T-helper 9 cell (primary cell): ENCODE data around the gene TRERF1.
"Not testable (repeated sequence)": the region's sequence is repeated elsewhere in the genome, so short reads cannot be mapped to it uniquely, and the experiment has no call there.

Source experiments
- DNase-seq: peaks from one replicate; pipeline ENCODE4 v3.0.0-alpha.2; 2020

Gene TRERF1

DNA sequence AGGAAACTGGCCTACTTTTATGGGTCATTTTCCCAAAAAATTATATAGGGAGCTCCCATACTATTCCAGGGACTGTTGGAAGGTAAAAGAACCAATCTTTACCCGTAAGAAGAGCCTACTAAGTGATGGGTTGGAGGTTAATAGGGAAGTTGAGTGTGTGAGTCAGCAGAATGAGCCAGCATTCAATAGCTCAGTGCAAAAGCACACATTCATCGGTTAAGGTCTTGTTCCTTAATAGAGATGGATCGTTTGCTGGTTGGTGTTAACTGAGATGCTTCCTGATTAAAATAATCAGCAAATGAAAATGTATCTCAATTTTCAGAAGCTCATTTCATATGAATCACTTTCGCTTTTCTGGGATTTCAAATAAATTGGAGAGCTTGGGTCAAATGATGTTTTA lies 118.8 kb downstream of the TRERF1 start:
- DNase-seq = no peak

DNA sequence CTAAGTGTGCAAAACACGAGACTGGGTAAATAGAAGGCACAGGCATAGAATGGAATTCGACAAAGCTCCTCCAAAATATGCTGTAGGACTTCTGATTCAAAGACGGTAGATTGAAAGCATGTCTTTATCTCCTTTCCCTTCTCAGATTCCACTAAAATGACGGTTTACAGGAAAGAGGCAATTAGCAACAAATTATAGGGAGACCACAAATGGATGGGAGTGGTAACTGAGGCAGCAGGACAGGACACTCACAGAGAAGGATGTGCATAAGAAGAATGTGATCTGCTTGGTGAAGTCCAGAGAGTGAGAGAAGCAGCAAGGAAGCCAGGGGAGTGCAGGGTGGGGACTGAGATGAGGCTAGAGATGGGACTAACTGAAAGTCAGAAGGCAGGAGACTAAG lies 120.7 kb downstream of the TRERF1 start:
- DNase-seq = no peak

DNA sequence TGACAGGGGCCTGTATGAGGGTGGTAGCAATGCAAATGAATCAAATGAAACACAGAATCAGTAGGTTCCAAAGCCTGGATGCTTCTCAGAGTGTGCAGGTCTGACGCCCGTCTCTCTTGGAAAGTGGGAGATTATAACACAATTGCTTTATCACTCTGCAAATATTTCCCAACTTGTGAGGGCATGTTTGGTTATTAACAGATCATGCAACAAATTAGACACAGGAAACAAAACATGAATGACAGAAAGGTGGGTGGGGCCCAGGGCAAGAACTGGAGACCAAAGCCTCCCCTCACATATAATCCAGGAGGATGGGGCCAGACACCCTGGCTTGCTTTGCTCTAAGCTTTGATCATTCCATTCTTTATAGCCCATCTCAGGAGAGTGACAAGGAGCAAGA lies 125.5 kb downstream of the TRERF1 start:
- DNase-seq = no peak

DNA sequence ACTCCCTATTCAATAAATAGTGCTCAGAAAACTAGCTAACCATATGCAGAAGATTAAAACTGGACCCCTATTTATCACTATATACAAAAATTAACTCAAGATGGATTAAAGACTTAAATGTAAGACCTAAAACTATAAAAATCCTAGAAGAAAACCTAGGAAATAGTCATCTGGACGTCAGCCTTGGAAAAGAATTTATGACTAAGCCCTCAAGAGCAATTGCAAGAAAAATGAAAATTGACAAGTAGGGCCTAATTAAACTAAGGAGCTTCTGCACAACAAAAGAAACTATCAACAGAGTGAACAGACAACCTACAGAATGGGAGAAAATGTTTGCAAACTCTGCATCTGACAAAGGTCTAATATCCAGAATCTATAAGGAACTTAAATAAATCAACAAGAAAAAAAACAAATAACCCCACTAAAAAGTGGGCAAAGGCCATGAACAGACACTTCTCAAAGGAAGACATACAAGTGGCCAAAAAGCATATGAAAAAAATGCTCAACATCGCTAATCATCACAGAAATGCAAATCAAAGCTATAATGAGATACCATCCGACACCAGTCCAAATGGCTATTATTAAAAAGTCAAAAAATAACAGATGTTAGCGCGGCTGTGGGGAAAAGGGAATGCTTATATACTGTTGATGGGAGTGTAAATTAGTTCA lies 126.9 kb downstream of the TRERF1 start:
- not testable (repeated sequence) for DNase-seq

DNA sequence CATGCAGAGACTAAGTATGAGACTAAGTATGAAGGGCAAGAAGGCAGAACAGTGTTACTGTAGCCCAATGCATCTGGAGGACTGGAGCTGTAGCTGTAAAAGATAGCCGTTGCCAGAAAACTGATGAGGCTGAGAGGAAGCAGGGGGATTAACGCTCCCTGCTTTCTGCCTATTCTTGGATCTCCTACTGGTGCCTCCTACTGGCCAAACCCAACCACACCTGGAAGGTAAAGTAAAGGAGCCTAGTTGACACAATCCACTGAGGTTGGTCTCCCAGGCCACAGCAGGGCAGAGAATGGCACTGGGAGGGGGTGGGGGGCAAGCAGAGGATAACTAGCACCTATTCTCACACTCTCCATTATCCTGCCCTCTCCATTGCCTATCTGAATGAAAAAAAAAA lies 129.1 kb downstream of the TRERF1 start:
- DNase-seq = no peak

DNA sequence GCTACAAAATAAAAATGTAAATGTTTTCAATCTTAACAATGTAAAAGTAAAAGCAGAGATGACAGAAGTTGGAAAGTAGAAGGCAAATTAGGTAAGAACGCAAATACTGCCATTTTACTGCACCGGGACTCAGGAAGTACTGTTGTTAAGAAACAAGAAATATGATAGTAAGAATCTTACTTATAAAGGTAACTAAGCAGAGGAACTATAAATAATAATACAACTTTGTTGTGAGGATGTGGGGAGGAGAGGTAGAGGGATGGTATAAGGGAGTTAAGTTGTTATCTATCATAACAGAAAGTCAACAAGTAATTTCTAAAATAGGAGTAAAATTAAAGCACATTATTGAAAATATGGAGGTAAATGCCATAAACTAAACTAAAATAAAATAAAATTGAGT lies 129.8 kb downstream of the TRERF1 start:
- no peak for DNase-seq

DNA sequence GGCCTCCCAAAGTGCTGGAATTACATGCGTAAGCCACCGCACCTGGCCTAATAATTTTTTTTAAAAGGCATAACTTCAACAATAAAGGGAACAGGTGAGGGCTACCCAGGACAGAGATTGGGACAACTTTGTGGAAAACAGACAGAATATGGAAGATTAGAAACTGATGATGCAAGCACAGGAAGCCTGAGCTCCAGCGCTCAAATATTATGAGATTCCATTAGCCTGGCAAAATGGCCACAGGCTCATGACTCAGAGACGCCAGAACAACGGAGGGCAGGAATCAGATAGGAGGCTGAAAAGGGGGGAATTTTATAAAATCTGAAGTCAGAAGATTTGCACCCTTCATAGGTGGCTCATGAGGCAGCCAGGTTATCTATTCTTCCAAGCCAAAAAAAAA lies 131.0 kb downstream of the TRERF1 start:
- no peak for DNase-seq

DNA sequence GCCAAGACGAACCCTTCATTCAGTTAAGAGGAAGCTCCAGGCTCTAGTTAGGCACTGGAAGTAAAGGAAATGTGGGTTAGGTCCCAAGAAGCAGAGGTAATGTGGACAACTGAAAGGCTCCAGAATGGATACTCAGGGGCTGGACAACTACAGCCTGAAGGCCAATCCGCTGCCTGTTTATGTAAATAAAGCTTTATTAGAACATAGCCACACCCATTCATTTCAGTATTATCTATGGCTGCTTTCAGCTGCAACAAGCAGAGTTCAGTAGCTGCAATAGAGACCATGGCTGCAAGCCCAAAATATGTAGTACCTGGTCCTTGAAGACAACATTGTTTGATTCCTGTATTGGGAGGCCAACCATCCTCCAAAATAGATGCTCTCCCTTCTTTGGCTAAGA lies 133.2 kb downstream of the TRERF1 start:
- no peak for DNase-seq

DNA sequence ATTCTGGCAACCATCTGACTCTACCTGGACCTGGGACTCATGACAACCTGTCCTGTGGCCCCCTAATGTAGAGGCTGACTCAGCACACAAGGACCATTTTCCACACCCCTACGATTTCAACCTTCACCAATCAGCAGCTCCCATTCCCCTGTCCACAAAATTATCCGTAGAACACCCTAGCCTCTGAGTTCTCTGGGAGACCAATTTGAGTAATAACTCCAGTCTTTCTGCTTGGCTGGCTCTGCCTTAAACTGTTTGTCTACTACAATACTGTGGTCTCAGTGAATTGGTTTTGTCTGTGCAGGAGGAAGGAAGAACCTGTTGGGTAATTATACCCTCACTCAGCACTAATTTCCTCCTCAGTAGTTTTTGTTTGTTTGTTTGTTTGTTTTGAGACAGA lies 134.7 kb downstream of the TRERF1 start:
- DNase-seq = no peak

DNA sequence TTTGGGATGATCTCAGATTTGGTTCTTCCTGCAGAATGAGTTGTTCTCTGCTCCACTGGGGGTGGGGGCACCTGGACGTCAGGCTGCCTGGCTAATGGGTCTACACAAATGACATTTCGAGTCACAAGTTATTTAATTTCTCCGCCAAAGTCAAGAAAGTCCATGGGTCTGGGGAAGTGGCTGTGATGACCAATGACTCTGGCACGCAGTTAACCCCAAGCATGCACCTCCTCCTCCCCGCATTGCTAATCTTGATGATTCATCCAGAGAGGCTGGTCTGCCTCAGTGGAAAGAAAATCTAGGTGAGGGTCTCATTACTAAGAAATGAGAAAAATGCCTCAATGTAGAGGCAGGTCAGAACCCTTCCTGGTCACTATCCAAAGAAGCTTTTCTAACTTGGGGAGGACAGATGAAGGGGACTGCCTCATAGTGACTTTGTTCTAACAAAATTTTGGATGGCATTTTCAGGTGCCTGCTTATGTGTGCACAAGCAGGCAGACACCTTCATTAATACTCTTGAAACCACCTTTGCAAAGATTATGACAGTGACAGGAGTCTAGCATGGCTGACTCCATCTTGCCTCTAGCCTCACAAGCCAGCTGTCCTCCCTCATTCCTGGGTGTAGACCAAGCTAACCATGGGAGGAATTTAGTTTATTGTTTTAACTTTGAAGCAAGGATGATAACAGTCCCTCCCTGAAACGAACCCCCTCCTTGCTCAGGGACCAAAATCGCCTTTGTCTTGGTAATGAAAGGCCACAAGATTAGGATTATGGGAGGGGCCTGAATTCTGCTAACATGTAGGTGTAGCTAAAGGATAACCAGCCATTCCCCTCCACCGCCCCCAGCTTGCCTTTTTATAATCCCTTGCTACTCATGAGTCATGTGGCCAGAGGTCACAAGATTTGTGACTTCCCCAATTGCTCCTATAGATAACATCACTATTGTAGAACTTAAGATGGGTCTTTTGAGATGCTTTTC lies 135.4 kb downstream of the TRERF1 start:
- DNase-seq = no peak

DNA sequence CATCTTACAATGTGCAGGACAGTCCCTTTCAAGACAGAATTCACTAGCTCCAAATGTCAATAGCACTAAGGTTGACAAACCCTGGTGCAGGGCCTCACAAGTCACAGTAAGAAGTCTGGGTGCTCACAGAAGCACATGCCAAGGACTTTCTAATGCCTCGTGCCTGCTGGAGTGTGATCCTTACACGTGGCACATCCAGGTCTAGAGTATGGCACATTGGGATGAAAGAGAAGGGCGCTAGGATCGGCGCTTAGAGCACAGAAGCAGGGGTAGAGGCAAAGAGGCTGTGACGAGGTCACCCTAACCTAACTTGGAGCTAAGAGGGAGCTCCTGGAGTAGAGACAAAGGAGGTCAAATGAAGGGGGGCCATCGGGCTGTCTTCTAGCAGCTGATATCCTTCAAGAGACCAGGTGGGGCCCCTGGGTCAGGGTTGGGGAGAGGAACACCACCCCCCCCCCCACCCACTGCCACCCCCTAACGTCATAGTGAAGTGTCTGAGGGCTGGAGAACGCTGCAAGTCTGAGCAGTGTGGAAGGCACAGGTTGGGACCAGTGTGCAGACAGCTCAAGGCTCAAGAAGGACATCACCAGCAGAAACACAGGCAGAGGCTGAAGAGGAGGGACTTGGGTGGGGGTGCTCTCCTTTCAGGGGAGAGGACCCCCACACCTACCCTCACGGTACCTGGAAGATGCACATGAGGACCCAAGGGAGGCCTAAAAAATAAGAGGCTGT lies 136.3 kb downstream of the TRERF1 start:
- no peak for DNase-seq

DNA sequence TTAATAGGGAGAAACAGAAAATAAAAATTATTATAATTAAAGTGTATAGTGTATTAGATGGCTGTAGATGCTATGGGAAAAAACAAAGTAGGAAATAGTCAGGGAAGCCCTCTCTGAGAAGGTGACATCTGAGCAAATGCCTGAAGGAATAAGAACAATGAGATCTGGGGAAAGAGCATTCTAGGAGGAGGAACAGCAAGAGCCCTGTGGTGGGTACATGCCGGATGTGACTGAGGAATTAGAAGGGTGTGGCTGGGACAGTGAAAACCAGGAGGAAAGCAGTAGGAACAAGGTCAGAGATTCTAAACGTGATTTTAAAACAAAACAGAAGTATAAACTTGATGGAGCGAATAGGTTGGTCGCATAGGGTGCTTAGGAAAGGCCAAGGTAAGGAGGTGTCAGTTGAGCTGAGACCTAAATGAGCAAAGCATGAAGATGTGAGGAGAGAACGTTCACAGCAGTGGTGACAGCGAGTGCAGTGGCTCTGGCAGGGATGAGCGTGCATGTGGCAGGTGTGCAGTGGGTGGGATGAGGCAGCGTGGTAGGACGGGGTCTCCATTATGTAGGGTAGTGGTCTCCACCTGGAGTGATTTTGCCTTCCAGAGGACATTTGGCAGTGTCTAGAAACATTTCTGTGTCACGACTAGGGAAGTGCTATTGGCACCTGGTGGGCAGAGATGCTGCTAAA lies 137.0 kb downstream of the TRERF1 start:
- no peak for DNase-seq

DNA sequence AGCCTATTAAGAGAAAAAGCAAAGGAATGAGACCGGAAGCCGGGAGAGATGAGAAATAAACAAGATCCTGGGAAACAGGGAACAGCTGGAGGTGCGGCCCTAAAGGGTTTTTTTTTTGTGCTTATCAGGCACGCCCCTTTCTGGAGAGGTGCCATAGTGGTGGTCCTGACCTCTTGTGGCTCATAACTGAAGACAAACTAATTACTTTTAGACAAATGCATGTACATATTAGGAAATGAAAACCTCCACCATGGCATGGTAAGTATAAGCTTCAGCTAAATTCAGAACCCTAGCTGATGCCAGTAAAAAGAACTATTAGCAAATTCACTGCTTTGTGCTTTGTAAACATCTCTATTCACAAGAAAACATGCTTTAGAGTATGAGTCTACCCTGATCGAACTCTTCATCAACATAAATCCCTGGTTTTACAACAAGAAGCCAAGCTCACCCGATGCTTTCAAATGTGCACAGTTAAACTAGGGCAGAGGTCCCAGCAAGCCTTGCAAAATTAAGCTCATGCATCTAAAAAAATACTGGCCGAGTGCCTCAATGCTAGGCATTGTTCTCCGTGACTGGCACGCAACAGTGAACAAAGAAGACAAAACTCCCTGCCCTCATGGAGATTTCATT lies 137.7 kb downstream of the TRERF1 start:
- no peak for DNase-seq

DNA sequence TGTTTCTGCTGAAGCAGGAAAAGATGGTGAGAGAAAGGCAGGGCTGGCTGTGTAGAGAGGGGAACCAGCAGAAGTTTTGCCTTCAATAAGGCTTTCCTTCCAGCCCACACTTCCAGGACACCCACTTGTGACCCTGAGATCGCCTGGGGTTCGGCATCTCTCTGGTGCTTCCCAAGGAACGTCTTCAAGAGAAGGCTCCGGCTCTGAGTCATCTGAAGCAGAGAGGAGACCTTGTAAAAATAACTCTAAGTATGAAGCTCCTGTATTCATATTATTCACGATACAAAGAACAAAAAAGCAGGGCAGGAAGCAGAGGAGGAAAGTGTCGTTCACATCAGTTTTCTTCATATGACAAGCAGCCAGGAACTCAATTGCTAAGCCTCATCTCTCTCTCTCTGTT lies 138.7 kb downstream of the TRERF1 start:
- DNase-seq = no peak

DNA sequence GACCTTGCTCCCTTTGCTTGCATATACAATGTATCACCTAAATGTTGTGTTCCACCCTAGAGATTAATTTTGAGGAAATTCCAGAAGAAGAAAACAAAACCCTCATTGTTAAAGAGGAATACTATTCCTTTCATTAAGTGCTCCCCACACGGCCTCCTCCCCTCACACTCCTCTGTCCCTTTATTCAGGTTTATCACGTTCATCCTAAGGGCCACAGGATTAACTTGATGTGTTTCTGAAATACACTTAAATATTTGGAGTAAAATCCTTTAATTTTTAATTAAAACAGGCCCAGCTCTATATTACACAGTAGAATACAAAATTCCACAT lies 144.6 kb downstream of the TRERF1 start:
- no peak for DNase-seq

DNA sequence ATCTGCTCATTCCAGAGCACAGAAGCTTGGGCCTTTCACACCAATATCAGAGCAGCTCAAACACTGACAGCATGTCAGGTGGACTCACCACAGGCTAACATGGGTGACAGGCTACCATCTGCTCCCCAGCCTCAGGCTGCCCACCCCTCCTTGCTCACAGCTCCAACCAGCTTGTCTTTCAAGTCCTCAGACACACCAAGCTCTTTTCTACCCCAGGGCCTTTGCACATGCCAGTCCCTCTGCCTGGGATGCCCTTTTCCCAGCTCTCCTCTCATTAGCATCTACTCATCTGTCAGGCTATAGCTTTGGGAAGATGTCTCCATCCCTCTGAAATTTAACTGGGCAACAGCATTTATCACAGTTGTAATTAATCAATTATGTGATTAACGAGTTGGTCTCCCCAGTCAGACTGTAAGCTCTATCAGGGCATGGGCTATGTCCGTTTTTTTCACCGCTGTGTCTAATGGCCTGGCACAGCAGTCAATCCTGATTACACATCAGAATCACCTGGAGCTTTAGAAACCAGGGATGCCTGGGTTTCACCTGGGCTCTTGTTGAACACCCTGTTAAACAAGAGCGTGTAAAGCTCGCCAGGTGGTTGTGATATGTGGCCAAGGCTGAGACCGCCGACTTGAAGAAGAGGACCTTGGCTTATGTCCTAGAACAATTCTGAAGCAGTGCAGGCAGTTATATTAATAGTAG lies 145.1 kb downstream of the TRERF1 start:
- no peak for DNase-seq

DNA sequence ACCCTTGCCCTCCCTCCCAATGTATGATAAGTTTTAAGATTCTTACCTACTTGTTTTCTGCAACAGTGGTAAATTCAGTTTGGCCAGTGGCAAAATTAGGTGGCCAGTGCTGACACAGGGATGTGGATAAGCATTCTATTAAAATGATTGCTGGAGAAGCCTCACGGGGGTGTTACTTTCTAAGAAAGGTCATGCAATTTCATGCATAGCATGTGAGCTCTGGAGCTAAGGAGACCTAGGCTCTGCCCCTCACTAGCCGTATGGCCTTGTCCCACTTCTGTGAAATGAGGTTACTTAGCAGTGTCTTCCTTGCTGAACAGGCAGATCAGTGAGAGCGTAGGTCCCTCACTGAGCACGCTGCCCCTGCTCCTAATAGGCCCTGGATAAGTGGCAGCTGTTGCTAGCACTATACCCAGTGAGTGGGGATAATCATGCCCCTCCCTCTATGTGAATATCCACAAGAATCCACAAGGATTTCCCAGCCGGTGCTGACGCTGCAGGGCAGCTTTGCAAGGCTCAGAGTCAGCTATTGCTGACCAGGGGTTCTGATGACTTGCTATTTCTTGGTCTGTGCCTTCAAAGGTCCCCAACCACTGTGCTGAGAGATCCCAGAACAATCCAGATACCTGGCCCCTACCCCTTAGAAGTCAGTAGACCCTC lies 147.5 kb downstream of the TRERF1 start:
- no peak for DNase-seq

DNA sequence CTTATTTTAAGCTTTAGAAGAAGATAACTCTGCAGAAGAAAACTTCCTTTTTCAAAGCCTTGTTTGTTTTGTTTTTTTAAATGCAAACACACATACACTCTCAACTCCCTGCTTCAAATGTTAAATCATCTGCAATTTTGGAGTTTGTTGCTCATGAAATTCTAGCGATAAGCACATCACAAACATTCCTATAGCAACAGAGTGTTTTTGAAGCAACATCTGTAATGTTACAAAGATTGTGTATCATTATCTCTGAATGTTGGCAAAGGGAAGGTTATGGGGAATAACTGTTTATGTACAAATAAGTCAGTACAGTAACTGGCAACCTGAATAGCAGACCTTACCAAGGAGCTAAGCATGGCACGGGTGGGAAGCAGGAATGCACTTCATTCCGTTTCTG lies 149.3 kb downstream of the TRERF1 start:
- no peak for DNase-seq

DNA sequence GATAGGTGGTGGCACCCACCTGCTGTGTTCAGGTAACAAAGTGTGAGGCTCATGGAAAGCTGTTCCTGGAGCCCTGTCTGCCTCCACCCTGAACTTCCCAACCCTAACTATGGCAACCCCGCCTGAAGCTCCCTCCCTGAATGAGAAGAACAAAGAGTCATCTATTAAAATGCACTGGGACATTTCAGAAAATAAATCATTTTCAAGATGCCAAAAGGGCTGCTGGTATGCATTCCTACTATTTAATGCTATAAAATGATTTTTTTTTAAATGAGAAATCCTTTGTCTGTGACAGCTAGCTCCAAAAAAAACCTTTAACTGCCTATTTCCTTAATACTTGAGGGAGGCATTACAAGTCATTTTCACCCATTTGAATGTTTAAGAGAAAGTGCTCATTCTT lies 149.7 kb downstream of the TRERF1 start:
- DNase-seq = no peak

DNA sequence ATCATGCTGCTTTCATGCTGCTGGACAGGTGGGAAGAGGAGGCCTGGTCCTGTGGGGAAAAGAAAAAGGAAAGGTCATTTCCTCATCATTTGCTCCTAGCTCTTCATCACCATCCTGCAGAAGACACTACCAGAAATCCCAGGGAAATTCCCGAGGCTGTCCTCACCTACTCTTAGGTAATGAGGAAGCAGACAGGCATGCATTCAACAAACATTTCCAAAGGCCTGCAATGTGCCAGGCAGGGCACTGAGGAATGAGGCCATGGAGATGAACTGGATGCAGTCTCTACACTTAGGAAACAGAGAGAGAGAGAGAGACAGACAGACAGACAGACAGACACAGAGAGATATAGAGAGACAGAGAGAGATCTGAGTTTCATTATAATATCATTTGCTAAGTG lies 151.0 kb downstream of the TRERF1 start:
- no peak for DNase-seq

DNA sequence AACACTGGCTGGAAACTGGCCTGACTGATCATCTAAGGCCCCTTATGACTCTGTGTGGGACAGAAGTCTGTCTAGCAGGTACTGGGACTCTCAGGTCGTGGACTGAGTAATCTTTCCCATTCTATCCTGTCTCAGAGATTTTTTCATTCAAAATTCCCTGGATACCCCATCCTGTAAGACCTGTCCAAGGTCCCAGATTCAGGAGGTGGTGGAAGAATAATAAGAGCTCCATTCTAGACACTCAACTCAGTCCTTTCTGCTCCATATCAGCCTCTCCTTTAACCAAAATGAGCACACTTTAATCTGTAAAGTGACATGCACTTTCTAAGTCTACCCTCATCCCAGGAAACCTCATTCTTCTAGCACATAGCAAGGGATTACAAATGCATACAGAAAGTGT lies 151.5 kb downstream of the TRERF1 start:
- DNase-seq = no peak
